Measurements from ENCODE around the gene TMEM202.
"Not testable (repeated sequence)": the region's sequence is repeated elsewhere in the genome, so short reads cannot be mapped to it uniquely, and the experiment has no call there.

The TMEM202 gene

DNA sequence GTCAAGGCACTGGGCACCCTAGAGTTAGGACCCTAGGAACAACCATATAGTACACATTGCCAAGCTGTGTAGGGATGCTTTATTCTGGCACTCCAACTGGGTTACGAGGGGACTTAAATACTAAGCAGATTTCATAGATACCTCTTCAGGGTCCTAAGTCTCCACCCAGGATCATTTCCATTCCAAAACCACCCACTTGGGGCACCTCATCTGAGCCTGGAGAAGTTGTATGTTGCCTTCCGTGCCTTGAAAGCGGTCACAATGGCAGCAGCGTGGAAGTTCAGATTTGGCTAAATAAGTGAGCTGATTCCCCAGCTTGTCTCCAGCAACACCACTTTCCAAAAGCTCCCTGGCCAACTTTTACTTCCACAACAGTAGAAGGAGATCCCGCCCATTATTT is 4.6 kb downstream of the TMEM202 start:
- no peak for DNase-seq (ENCODE audit: low read depth in 2 of 2)

DNA sequence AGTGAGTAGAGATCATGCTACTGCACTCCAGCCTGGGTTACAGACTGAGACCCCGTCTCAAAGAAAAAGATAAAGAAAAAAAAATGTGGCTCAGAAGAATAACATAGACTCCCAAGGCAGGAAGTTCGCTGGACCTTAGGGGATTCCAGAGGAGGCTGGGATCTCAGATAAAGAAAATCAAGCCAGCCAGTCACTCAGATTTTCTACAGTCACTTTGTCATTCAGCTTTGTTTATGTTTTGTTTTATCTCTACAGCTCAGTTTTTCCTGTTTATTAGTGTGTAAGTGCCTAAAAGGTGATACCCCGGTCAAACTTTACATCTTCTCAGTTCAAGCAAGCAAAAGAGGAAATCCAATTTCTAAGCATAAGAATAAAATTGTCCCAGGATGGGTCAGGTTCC is 6.3 kb downstream of the TMEM202 start:
- no peak for DNase-seq (ENCODE audit: low read depth in 2 of 2)

DNA sequence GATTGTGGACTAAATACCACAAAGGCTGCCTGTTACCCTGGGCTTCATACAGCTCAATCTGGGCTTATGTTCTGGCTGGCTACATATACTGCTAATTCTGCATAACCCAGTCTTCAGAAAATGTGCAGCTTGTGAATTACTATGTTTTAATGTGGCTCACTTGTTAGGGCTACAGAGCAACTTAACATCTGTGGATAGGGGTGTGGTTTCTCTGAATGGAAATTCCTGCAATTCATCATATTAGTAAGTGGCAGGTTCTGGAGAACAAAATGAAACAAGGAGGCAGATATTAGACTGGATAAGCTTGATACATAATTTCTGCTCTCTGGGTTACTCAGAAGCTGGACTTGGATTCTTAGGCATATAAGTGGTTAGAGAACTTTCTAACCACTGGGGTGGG is 6.7 kb downstream of the TMEM202 start:
- no peak for DNase-seq (ENCODE audit: low read depth in 2 of 2)

DNA sequence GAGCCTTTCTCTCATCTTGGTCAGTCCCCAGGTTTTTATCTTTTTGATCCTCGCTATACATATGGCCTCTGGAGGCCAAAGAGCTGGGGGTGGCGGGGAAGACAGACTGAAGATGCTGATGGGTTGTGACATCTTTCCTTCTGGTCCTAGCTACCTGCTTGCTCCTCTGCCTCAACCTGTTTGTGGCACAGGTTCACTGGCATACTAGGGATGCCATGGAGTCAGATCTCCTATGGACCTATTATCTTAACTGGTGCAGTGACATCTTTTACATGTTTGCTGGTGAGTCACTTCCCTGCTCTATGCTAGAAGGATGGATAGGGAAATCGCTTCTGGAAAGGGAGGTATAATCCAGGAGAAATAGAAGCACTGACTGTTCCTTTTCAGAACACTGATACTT is 8.8 kb downstream of the TMEM202 start:
- DNase-seq (ENCODE audit: low read depth in 2 of 2) = no peak

DNA sequence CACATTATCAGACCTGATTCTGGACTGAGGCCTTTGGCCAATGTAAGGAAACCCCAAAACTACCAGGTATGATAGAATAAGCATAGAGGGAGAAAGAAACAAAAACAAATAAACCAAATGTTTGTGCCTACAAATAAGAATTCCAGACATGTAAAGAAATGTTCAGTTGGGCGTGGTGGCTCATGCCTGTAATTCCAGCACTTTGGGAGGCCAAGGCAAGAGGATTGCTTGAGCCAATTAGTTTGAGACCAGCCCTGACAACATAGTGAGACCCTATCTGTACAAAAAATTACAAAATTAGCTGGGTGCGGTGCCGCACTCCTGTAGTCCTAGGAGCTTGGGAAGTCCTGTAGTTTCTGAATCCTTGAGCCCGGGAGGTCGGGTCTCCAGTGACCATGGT is 13.0 kb downstream of the TMEM202 start:
- DNase-seq (ENCODE audit: low read depth in 2 of 2) = no peak

DNA sequence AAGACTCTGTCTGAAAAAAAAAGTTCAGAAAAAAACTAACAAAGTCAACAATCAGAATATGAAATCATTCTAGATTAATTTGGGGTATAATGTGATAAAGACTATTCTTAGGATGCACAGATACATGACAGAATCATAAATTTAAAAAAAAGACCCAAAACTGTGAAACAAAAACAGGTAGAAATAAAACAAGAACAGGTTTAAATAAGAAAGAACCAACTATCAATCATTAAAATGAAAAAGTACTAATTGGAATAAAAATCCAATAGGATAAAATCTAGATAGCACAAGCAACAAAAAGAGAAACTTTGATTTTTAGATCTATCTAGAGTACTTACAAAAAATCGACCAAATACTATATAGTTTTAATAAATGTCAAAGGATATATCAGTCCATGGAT is 13.4 kb downstream of the TMEM202 start:
- no peak for DNase-seq (ENCODE audit: low read depth in 2 of 2)

DNA sequence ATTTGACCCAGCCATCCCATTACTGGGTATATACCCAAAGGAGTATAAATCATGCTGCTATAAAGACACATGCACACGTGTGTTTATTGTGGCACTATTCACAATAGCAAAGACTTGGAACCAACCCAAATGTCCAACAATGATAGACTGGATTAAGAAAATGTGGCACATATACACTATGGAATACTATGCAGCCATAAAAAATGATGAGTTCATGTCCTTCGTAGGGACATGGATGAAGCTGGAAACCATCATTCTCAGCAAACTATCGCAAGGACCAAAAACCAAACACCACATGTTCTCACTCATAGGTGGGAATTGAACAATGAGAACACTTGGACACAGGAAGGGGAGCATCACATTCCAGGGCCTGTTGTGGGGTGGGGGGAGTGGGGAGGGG is 15.2 kb downstream of the TMEM202 start:
- not testable (repeated sequence) for DNase-seq (ENCODE audit: low read depth in 2 of 2)

DNA sequence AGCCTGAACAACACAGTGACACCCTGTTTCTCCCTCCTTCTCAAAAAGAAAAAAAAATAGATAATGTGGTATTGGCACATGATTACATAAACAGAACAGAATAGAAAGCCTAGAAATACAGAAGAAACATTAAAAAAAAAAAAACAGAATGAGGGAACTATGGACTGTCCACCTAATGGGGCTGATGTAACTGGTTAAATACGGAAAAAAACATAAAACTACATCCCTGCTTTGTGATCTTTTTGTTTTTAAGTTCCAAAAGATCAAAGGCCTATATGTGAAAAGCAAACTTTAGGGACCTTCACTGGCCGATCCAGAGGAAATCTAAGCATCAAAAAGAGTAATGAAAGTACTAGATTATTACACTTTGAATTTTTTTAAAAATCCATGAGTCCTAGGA is 17.2 kb downstream of the TMEM202 start:
- DNase-seq (ENCODE audit: low read depth in 2 of 2) = no peak

DNA sequence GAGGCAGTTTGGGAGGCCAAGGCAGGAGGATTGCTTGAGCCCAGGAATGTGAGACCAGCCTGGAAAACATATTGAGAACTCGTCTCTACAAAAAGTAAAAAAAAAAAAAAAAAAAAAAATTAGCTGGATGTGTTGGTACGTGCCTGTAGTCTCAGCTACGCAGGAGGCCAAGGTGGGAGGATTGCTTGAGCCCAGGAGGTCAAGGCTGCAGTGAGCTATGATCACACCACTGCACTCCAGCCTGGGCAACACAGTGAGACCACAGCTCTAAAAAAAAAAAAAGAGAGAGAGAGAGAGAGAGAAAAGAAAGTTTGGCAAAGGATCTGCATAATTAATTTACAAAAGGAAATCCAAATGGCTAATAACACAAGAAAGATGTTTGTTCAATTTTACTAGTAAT is 21.7 kb downstream of the TMEM202 start:
- not testable (repeated sequence) for DNase-seq (ENCODE audit: low read depth in 2 of 2)

DNA sequence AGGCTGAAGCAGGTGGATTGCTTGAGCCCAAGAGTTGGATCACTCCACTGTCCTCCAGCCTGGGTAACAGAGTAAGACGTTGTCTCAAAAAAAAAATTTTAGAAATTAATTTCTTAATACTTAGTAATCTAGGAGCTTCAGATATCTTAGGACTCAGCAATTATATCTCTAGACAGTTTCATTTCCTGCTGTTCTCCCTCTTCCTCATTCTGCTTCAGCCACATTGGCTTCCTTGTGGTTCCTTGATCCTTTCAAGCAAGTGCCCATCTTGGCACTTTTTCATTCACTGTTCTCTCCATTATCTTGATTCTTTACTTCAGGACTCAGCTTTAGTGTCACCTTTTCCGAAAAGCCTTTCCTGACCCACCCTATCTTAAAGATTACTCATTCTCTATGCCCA is 22.5 kb downstream of the TMEM202 start:
- no peak for DNase-seq (ENCODE audit: low read depth in 2 of 2)

DNA sequence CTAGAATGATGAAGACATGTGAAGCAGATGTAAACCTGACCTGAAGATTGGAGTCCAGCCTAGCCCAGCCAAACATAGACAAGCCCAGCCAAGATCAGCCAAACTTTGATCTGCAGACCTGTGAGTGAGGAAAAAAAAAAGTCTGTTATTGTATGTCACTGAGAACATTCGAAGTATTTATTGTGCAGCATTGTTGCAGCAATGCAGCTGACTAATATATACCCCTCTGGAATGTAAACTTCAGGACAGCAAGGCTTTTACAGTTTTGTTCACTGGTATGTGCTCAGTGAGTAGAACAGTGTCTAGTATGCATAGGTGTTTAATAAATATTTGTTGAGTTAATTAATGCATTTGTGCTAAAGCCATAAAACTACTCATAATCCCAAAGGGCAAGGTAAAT is 23.4 kb downstream of the TMEM202 start:
- DNase-seq (ENCODE audit: low read depth in 2 of 2) = no peak

DNA sequence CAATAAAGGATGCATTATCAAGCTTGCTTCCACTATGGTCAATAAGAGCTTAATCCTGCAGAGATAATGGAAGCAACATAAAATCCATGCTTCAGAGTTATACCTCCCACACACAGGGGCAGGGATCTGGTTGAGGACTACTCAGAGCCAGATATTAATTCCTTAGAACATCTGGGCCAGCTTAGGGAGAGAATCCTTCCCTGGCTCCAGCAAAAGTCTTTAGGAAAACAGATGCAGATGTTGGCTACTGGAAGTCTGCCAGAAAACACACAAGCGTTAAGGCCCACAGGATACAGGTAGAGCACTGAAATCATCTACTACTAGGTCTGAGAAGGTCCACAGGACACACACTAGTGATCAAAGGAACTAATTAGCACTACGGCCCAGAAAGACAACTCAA is 25.2 kb downstream of the TMEM202 start:
- DNase-seq (ENCODE audit: low read depth in 2 of 2) = no peak

DNA sequence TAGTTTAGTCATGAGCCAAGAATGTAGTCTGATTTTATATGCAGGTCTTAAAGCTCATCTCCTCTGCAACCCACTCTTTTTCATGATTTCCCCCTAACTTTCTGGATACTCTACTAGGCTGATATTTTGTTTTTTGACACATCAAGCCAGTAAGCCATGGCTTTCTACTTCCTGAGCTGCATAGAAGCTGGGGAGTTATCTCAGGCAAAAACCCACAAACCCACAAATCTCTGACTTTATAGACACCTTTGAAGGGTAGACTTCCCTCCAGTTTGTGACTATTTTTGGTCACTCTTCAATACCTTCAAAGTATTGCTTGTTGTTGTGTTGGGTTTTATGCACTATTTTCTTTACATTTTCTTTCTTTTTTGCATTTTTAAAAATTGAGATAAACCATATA is 28.6 kb downstream of the TMEM202 start:
- DNase-seq (ENCODE audit: low read depth in 2 of 2) = no peak

DNA sequence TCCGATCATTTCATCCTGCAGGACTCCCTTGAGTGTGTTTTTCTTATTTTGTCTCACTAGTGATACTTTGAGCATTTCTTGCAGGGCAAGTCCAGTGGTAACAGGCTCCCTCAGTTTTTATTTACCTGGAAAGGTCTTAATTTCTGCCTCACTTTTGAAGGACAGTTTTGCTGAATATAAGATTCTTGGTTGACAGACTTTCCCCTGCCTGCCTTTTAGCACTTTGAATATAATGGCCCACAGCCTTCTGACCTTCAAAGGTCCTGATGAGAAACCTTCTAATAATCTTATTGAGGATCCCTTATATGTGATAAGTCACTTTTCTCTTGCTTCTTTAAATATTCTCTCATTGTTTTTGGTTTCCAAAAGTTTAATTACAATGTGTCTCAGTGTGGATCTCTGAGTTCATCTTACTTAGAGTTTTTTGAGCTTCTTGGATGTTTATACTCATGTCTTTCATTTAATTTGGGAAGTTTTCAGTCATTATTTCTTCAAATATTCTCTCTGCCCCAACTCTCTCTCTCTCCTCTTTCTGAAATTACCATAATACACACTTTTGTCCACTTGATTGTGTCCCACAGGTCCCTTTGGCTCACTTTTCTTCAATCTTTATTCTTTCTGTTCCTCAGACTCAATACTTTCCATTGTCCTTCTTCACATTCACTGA is 39.7 kb downstream of the TMEM202 start:
- no peak for DNase-seq (ENCODE audit: low read depth in 2 of 2)

DNA sequence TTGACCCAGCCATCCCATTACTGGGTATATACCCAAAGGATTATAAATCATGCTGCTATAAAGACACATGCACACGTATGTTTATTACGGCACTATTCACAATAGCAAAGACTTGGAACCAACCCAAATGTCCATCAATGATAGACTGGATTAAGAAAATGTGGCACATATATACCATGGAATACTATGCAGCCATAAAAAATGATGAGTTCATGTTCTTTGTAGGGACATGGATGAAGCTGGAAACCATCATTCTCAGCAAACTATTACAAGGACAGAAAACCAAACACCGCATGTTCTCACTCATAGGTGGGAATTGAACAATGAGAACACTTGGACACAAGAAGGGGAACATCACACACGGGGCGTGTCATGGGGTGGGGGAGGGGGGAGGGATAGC is 44.7 kb downstream of the TMEM202 start:
- not testable (repeated sequence) for DNase-seq (ENCODE audit: low read depth in 2 of 2)

DNA sequence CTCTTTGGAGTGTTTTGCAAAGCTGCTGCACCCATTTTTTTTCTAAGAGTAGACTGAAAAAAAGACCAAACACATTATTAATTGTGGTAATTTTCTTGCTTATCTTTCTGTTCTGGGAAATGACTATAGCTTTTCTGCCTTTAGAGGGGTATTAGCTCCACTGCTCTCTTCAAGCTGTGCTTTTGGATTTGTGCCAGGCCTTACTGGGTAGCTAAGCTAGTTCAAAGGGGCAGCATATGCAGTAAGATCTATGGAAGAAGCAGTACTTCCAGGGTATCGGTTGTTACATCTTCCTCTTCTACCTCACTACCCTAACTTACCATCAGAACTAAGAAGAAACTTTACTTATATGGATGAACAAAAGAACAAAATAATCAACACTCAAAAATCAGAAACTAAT is 47.3 kb downstream of the TMEM202 start:
- DNase-seq (ENCODE audit: low read depth in 2 of 2) = no peak

DNA sequence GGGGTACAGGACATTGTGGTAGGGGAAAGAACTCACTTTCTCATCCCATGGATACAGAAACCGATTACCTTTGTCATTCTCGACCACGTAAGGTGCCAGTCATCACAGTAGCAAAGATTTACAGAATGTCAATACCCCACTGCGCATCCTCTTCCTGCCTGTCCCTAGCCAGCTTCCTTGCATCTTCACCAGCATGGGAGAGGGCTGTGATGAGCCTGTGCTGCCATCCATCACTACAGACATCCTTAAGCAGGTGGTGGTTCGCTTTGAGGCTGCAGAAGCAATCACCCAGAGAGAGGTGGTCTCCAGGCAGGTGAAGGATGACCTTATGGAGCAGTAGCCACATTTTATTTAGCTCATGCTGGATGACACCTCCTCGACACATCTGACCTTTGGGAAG is 52.7 kb downstream of the TMEM202 start:
- DNase-seq (ENCODE audit: low read depth in 2 of 2) = no peak

DNA sequence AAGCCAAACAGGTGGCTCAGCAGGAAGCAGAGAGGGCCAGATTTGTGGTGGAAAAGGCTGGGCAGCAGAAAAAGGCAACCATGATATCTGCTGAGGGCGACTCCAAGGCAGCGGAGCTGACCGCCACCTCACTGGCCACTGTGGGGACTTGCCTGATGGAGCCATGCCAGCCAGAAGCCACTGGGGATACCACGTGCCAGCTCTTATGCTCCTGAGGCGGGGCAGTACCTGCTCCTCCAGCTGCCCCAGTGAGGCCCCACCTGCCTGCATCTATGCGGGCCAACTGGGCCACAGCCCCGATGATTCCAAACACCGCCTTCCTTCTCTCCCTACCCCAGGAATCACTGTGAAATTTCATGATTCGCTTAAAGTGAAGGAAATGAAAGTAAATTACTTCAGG is 53.1 kb downstream of the TMEM202 start:
- DNase-seq (ENCODE audit: low read depth in 2 of 2) = no peak

DNA sequence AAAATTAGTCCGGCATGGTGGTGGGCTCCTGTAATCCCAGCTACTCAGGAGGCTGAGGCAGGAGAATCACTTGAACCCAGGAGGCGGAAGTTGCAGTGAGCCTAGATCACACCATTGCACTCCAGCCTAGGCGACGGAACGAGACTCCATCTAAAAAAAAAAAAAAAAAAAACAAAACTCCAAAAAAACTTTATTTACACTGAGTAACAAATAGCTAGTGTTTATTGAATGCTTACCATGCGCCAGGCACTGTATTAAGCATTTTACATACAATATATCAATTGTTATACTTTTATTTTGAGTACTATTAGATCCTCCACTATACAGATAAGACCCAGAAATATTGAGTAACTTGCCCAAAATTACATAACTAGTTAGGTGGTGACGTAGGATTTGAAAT is 58.6 kb downstream of the TMEM202 start:
- DNase-seq (ENCODE audit: low read depth in 2 of 2) = no peak
